ENCODE data around the gene UNC13B. TPM values are rescaled to one million over a fixed set of nuclear protein-coding genes. Genes with fewer than 3 reads are reported as not detected.

UNC13B gene
- total and polyA plus RNA-seq, 2 of the 13 experiments (the other 11 are each of a cell fraction or from before 2014, with no cell fraction given): 14.0 to 18.3 TPM

DNA sequence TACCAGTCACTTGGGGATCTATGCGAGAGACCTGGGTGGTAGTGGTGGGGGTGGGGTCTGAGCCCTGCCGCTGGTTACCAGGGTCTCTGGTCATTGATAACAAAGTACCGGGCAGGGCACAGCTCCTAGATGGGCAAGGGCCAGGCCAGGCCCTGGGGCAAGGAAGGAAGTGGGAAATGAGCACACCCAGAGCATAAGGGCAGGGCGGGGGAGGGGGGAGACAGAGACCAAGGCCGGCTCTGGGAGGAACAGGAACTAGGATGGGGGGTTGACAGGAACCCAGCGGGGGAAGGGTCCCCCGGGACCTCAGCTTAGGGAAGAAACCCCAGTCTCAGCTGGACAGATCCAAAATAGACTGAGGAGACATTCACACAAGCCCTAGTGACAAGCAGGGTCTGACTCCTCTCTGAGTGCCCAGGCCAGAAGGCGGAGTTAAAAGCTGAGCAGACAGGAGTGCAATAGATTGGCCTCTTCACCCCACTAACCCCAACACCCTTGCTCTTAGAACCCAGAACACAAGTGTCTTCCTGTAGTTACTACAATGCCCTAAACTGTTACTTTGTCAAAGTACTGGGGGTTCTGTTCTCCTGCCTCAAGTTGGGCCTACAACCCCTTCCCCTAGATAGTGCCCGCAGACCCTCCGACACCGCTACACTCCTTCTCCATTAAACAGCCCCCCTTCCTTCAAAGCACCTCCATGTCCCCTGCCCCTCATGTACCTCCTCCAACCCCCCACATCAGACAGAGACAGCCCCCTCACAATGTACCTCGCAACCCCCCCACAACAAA is 46.8 kb upstream of the UNC13B start (continued):
- TF ChIP-seq ZSCAN25 (CRISPR knock-in tag; IDR thresholded peaks at IDR 0.05): 0 out of 2 replicates have a peak, but pooled peaks have one; percentile 9
- peak; percentile 14; the same call in 1 of the 2 replicates for TF ChIP-seq ELF3 (CRISPR knock-in tag; IDR thresholded peaks at IDR 0.05)
- TF ChIP-seq, protein P1, sequence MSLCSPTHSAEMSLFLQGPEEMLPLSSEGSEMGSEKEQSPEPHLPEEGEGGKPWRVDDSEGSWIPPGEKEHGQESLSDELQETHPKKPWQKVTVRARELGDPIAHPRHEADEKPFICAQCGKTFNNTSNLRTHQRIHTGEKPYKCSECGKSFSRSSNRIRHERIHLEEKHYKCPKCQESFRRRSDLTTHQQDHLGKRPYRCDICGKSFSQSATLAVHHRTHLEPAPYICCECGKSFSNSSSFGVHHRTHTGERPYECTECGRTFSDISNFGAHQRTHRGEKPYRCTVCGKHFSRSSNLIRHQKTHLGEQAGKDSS (CRISPR knock-in tag; IDR thresholded peaks at IDR 0.05; ENCODE audit: borderline replicate concordance, low read depth): 0 out of 2 replicates have a peak, but pooled peaks have one; percentile 24
- TF ChIP-seq ZSCAN9 (CRISPR knock-in tag; IDR thresholded peaks at IDR 0.05; ENCODE audit: borderline replicate concordance): no peak
- TF ChIP-seq SALL1 (CRISPR knock-in tag; IDR thresholded peaks at IDR 0.05): 0 out of 2 replicates have a peak, but pooled peaks have one; percentile 9
- peak; percentile 54 for TF ChIP-seq SAP130 (CRISPR knock-in tag; IDR thresholded peaks at IDR 0.05; ENCODE audit: low read depth)
- TF ChIP-seq ZNF414 (CRISPR knock-in tag; IDR thresholded peaks at IDR 0.05): peak; percentile 74
- 0 out of 2 replicates have a peak, but pooled peaks have one; percentile 40 for TF ChIP-seq IKZF5 (CRISPR knock-in tag; IDR thresholded peaks at IDR 0.05)
- TF ChIP-seq YEATS4 (CRISPR knock-in tag; IDR thresholded peaks at IDR 0.05; ENCODE audit: borderline replicate concordance): 0 out of 2 replicates have a peak, but pooled peaks have one; percentile 12
